D721Med (cell line): ENCODE data around the gene COL26A1.

Experiments used
- DNase-seq: peaks from one replicate; pipeline ENCODE4 v3.0.0; 2011; ENCODE audit warnings: low spot score; ENCODE audit not compliant: insufficient read length
- FAIRE-seq: peaks from 2 replicates; lab custom pipeline; 2011; peaks lifted over from hg19 to GRCh38; lab: Jason Lieb, UNC
- TF ChIP-seq, protein P1 (sequence below): IDR thresholded peaks from 2 replicates; pipeline ENCODE4 v1.5.1; 2012; ENCODE audit warnings: mild to moderate bottlenecking, control low read depth; ENCODE audit not compliant: insufficient read depth; ENCODE audit errors: missing control alignments

The COL26A1 gene

DNA sequence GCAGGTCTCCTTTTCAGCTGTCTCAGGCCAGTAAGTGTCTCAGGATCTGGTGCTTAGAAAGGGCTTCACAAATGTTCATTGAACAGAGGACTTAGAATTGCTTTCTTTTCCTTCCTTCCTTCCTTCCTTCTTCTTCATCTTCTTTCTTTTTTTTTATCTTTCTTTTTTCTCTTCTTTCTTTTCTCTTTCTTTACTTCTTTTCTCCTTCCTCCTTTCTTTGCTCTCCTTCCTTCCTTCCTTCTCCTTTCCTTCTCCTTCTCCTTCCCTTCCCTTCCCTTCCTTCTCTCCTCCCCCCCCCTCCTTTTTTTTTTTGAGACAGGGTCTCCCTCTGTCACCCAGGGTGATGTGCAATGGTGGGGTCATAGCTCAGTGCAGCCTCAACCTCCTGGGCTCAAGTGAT lies 34.6 kb downstream of the COL26A1 start:
- TF ChIP-seq, protein P1, sequence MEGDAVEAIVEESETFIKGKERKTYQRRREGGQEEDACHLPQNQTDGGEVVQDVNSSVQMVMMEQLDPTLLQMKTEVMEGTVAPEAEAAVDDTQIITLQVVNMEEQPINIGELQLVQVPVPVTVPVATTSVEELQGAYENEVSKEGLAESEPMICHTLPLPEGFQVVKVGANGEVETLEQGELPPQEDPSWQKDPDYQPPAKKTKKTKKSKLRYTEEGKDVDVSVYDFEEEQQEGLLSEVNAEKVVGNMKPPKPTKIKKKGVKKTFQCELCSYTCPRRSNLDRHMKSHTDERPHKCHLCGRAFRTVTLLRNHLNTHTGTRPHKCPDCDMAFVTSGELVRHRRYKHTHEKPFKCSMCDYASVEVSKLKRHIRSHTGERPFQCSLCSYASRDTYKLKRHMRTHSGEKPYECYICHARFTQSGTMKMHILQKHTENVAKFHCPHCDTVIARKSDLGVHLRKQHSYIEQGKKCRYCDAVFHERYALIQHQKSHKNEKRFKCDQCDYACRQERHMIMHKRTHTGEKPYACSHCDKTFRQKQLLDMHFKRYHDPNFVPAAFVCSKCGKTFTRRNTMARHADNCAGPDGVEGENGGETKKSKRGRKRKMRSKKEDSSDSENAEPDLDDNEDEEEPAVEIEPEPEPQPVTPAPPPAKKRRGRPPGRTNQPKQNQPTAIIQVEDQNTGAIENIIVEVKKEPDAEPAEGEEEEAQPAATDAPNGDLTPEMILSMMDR, result no peak
- FAIRE-seq (no peak), DNase-seq (no peak)

DNA sequence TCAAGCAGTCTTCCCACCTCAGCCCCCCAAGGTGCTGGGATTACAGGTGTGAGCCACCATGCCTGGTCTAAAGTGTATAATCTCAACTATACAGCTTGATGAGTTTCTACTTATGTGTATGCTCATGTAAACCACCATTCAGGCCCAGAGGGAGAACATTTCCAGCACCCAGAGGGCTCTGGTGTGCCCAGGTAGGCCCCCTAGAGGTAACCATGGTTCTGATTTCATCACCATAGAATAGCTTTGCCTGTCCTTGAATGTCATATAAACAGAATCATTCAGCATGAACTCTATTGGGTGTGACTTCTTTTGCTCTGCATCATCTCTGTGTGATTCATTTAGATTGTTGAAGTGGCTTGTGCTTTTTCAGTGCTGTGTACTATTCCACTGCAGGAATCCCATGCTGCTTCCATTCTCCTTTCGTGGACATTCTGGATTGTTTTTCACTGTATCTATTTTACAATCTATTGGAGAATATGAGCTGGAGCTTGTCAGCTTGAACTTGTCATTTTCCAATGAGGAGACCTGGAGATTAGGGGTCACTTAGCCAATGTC lies 35.2 kb downstream of the COL26A1 start:
- FAIRE-seq (no peak), DNase-seq (no peak)
- TF ChIP-seq, protein P1, result no peak

DNA sequence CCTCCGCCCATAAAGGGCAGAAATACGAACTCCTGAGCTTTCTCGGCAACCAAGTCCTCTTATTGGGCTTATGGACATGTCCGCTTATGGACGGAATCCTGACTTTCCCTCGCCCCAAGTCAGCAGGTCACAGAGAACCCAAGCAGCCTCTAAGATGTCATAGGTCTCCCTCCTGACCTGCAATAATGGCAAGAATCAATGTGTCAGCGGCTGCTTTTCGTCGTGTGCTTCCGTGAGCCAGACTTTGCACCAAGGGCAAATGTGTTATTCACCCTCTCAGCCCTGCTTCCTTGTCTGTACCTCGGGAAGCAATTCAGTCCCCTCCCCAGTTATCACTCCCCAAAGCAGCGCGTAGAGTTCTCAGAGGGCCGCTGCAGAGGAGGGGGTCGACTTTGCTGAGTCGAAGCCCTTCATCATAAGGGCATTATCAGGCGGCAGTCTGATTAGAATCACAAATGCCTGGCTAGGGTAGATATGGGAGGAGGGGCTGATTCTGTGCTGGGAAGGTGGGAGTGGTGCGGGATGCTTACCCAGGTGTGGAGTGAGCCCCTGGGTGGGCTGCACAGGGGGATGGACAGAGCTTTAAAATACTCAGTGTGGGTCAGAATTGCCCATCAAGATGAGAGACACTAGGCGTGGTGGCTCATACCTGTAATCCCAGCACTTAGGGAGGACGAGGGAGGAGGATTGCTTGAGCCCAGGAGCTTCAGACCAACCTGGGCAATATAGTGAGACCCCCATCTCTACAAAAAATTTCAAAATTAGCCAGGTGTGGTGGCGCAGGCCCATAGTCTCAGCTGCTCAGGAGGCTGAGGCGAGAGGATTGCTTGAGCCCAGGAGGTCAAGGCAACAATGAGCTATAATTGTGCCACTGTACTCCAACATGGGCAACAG lies 36.0 kb downstream of the COL26A1 start:
- no peak for FAIRE-seq

DNA sequence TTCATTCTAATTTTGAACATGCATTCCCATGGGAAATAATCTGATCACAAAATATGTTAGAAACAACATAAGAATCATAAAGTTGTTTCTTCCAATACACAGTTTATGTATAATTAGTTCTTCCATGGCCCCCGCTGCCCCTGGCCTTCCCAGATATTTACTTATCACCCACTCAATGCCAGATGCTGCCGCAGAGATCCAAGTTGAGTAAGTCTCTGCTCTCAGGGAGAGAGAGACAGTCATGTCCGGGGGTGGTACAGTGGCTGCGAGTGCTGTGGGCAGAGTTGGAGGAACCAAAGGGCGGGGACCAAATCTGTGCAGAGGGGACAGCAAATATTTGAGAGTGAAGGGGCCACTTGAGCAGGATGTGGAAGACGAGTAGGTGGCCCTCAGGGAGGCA lies 37.1 kb downstream of the COL26A1 start:
- TF ChIP-seq, protein P1, result no peak
- no peak for FAIRE-seq
- DNase-seq, result no peak

More for the DNA sequence above, 36.0 kb downstream of the COL26A1 start:
- no peak for DNase-seq
- TF ChIP-seq, protein P1, result no peak

DNA sequence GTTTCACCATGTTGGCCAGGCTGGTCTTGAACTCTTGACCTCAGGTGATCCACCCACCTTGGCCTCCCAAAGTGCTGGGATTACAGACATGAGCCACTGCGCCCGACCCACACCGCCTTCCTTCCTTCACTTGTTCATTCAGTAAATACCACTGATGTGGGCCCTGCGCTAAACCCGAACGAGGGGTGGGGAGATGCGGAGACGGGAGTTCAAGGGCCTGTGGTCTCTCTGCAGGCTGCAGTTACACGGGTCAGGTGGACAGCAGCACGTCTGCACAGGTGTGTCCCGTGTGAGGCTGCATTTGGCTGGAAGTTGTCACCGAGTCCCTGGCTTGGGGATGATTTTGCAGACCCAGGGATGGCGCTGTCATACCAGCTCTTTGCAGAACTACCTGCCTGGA lies 38.1 kb downstream of the COL26A1 start:
- FAIRE-seq, result no peak
- TF ChIP-seq, protein P1, result no peak

DNA sequence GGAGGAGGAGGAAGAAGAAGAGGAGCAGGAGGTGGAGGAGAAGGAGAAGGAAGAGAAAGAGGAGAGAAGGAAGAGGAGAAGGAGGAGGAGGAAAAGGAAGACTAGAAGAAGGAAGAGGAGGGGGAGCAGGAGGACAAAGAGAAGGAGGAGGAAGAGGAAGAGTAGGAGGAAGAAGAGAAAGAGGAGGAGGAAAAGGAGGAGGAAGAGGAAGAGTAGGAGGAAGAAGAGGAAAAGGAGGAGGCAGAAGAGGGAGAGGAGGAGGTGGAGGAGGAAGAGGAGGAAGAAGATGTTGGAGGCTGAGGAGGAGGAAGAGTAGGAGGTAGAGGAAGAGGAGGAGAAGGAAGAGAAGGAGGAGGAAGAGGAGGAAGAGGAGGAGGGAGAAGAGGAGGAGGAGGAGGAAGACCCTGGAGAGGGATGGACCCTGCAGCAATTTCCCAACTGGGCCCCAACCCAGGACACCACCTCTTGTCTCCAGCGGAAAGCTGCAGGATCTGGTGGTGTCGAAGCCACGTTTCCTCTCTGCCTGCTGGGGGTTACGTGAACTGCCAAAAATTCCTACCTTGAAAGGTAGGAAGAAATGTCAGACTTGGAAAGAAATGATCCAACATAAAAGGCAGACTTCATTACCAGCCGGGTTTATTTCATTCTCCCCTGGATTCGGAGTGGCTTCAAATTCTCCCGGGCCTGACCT lies 38.9 kb downstream of the COL26A1 start:
- TF ChIP-seq, protein P1, result no peak
- DNase-seq, result no peak
- no peak for FAIRE-seq

More for the DNA sequence above, 38.1 kb downstream of the COL26A1 start:
- no peak for DNase-seq
